ENCODE results near the gene RASA1. TPM values are rescaled to one million over a fixed set of nuclear protein-coding genes. Genes with fewer than 3 reads are reported as not detected.

RASA1 gene
- total and polyA plus RNA-seq, 9 donors = 19.6 to 33.9 (median 30.2) TPM

DNA sequence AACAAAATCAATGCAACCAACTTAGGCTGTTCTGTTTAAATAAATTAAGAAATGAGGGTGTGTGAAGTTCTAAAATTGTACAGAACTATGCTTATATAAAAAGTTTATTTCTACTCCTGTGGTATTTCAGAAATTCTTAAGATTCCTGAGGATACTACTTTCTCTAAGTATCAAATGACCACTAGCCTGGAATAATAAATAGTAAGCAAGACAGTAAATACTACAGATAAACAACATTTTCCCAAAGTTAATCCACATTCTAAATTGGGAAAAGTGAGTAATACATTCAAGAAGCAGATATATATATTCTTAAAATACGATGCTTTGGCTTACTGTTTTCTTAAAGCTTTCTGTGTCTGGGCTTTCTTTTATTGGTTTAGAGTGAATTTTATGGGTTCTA lies 115.5 kb downstream of the RASA1 start:
- TF ChIP-seq POLR2A (IDR thresholded peaks at IDR 0.05) = no peak
- no peaks in the 10 kb centered on the region for H3K36me3 ChIP-seq
- no peak overlapping the region for H3K4me3 ChIP-seq
- no peak overlapping the region for H3K27ac ChIP-seq
- intact Hi-C loops (cut with DNase I) = no loop called here
- no peak for DNase-seq
- no peaks in the 10 kb centered on the region for H3K4me1 ChIP-seq (ENCODE audit: insufficient read depth)
- H3K9me3 ChIP-seq = no peaks in the 10 kb centered on the region
- no peaks in the 10 kb centered on the region for H3K27me3 ChIP-seq
- 63 to 87% (median 70%) methylated on average over 1 of the region's 1 CpG for WGBS, 3 donors

- H3K4me3 ChIP-seq = no peak overlapping the region
- 90 to 92% (median 90%) methylated on average over 2 of the region's 2 CpGs for WGBS, 3 donors
- H3K4me1 ChIP-seq (ENCODE audit: insufficient read depth) = no peaks in the 10 kb centered on the region
- H3K27me3 ChIP-seq = no peaks in the 10 kb centered on the region
- H3K9me3 ChIP-seq = no peaks in the 10 kb centered on the region
- DNase-seq = no peak
- H3K36me3 ChIP-seq = no peaks in the 10 kb centered on the region
- TF ChIP-seq CTCF (IDR thresholded peaks at IDR 0.05) = no peak
- TF ChIP-seq EP300 (IDR thresholded peaks at IDR 0.05) = no peak
- TF ChIP-seq POLR2A (IDR thresholded peaks at IDR 0.05) = no peak
- H3K27ac ChIP-seq = no peak overlapping the region
- intact Hi-C loops (cut with DNase I) = no loop called here
Measured at GRCh38 chr5:87385802-87386201, 118.1 kb downstream of the RASA1 start.

GRCh38 chr5:87388129-87388528 lies 120.4 kb downstream of the RASA1 start:
- H3K4me3 ChIP-seq = no peak overlapping the region
- no peak for DNase-seq
- H3K9me3 ChIP-seq = no peaks in the 10 kb centered on the region
- H3K4me1 ChIP-seq (ENCODE audit: insufficient read depth) = no peaks in the 10 kb centered on the region
- no peaks in the 10 kb centered on the region for H3K36me3 ChIP-seq
- intact Hi-C loops (cut with DNase I) = no loop called here
- no peak overlapping the region for H3K27ac ChIP-seq
- WGBS, 3 donors = 56 to 67% (median 57%) methylated on average over 2 of the region's 2 CpGs
- TF ChIP-seq CTCF (IDR thresholded peaks at IDR 0.05) = no peak
- no peak for TF ChIP-seq POLR2A (IDR thresholded peaks at IDR 0.05)
- TF ChIP-seq EP300 (IDR thresholded peaks at IDR 0.05) = no peak
- H3K27me3 ChIP-seq = no peaks in the 10 kb centered on the region

- WGBS, 3 donors = 91 to 94% (median 93%) methylated on average over 14 of the region's 14 CpGs
- Histone ChIP-seq H3K4me3 (no peak overlapping the region), H3K4me1 (ENCODE audit: insufficient read depth) (peaks cover 1% of the 10 kb centered on the region), H3K27ac (no peak overlapping the region), H3K36me3 (no peaks in the 10 kb centered on the region), H3K9me3 (no peaks in the 10 kb centered on the region), H3K27me3 (no peaks in the 10 kb centered on the region)
- no peak for DNase-seq
- intact Hi-C loops (cut with DNase I) = no loop called here
- TF ChIP-seq CTCF (IDR thresholded peaks at IDR 0.05) (no peak), POLR2A (IDR thresholded peaks at IDR 0.05) (no peak), EP300 (IDR thresholded peaks at IDR 0.05) (no peak)
Measured at GRCh38 chr5:87389296-87390034, 121.8 kb downstream of the RASA1 start.

DNA sequence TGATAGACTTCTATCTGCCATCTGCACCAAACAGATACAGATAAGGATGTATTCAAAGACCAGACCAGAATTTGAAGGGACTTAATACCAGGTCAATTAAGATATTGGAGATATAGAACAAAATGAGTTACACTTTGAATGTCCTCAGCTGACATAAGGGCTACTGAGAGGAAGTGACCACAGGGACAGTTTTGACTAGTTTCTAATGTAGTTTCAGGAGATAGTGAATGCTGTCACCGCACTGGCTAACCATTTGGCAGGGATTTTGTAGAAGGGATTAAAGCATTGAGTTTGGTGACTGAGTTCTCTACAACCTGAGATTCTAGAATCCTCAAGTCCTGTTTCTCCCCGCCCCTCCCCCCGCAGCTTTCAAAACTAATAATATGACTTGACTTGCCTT lies 122.4 kb downstream of the RASA1 start:
- DNase-seq = no peak
- 87 to 98% (median 89%) methylated on average over 3 of the region's 3 CpGs for WGBS, 3 donors
- Histone ChIP-seq H3K27ac (no peak overlapping the region), H3K4me3 (no peak overlapping the region), H3K4me1 (ENCODE audit: insufficient read depth) (peaks cover 1% of the 10 kb centered on the region), H3K36me3 (no peaks in the 10 kb centered on the region), H3K9me3 (no peaks in the 10 kb centered on the region), H3K27me3 (no peaks in the 10 kb centered on the region)
- TF ChIP-seq POLR2A (IDR thresholded peaks at IDR 0.05) = no peak
- TF ChIP-seq EP300 (IDR thresholded peaks at IDR 0.05) = no peak
- no peak for TF ChIP-seq CTCF (IDR thresholded peaks at IDR 0.05)
- intact Hi-C loops (cut with DNase I) = no loop called here

All from ovary (tissue), 9 donors.